NOMO-1 (cell line): ENCODE data around the gene CTDSP2.
"Not testable (repeated sequence)": the region's sequence is repeated elsewhere in the genome, so short reads cannot be mapped to it uniquely, and the experiment has no call there.

ENCODE experiments used
- DNase-seq, 2 experiments: peaks; one replicate each; lab custom pipeline; 2025; ENCODE audit not compliant: unreplicated experiment in 2 of 2; lab: John Stamatoyannopoulos, UW

The CTDSP2 gene

DNA sequence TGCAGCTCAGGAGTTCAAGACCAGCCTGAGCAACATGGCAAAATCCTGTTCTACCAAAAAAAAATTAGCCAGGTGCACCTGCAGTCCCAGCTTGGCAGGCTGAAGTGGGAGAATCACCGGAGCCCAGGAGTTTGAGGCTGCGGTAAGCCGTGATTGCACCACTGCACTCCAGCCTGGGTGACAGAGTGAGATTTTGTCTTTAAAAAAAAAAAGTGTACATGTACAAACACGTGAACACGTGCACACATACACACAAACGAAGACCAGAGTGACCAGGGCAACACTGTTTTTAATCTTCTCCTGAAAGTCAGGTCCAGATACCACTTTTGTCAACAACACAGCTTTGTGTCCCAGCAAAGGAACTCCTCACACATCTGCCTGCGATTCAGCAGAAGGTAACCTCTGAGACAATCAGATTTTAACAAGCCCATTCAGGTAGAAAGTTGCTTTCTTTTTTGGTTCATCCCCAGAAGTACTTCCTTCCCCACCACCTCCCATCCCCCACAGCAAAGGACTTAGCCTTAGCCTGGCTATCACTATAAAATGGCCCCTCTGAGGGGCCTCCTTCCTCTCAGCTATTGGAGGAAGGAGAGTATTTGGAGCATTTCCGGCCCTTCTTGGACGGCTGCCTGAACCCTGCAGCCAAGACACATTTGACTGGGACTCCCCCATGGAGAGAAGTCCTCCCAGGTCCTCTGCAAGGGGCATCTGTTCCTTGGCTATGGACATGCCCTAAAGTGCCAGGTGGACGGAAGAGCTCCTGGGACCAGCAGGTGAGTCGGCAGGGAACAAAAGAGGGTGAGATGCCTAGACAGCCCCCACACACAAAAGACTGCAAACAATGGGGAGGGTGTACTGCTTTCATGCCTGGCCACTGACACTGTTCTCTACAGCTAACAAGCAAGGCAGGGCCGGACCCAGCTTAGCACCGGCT, 9.8 kb downstream of the CTDSP2 start:
- peak; percentile 78 to 97 for DNase-seq

DNA sequence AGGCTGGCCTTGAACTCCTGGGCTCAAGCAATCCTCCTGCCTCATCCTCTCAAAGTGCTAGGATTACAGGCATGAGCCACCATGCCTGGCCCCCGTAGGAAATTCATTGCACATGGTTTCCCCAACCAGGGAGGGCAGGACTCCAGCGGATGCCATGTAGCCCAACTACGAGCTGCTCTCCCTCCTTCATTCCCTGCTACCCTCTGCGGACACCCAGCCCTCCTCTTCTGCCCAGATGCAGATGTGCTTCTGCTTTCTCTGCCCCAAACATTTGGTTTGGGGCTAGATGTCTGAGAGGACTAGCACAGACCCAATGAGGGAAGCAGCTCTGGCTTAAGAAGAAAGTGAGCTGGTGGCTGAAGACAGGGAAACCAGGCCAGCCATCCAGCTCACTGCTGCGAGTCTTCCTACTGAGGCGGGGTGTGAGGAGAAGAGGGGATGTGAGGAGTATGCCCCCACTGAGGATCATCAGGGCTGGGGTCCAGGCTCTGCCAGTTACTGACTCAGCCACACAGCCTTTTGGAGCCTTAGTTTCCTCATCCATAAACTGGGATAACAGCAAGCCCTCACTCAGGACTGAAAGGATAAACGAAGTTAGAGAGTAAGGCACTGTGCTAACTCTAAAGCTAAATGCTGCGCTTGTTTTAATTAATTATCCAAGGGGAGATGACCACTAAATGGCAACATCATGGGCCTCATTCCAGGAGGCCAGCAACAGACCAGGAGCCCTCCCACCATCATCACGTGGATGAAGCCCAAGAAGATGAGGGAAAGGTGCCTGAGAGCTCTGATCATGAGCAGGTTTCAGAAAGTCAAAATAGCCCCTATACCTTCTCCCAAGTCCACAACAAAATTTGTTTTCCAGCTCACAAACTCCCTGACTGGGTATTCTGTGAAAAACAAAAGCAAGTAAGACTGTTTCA, 10.9 kb downstream of the CTDSP2 start:
- peak; percentile 29 for DNase-seq

- no peak for DNase-seq
Observed at GRCh38 chr12:57834086-57834876, 12.2 kb downstream of the CTDSP2 start.

GRCh38 chr12:57833672-57834071, 12.9 kb downstream of the CTDSP2 start:
- DNase-seq: no peak

DNA sequence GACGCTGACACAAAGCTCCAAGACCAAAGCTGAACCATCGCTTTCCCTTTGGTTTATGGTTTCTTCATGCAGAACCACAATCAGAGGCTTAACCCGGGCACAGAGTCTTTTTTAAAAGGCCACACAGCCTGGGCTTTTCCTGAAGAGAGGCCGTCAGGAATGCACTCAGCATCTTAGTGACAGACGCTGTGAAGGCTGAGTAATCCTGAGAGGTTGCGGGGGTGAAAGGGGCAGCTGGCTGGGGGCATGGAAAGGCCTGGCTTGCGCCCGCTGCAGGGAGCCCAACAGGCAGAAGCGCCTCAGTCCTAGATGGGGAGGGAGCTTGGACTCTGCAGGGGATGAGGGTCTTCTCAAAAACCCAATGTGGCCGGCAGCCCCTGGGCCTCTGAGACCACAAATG, 13.6 kb downstream of the CTDSP2 start:
- DNase-seq: no peak

GRCh38 chr12:57830393-57830792, 16.1 kb downstream of the CTDSP2 start:
- no peak for DNase-seq

GRCh38 chr12:57829025-57829777, 17.3 kb downstream of the CTDSP2 start:
- DNase-seq: no peak

DNA sequence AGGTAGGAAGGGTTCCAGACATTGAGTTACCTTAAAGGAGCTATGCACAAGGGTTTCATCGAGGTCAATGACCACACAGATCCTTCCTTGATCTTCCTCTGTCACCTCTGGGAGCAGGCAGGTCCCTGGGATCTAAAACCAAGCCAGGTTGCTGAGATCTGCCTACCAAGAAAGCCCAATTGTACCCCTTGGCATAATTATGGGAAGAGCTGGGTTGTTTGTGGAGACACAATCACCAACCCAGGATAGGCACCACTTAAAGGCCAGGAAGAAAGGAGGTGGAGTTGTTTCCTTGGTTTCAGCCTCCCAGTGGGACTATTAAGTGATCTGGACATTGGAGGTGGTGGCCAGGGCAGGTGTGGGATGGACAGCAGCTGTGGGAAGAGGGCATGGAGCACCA, 19.6 kb downstream of the CTDSP2 start:
- no peak for DNase-seq

DNA sequence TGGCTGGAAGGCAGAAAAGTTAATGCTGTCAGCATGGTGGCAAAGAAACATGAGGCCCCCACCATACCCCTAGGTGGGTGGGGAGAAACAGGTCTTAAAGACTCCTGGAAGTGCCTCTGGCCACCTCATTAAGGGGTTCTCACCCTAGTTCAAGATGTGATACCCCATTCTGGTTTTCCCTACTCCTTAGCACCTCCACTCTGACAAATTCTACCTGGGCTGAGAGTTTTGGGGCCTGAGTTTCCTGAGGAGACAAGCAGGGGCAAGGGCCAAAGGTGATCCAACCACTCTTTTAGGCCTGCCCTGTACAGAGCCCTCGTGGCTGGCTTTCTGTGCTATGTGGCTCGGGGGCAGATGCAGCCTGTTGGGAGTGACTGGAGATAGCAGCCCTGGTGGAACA, 20.1 kb downstream of the CTDSP2 start:
- no peak for DNase-seq

- no peak for DNase-seq
Observed at GRCh38 chr12:57825451-57825850, 21.1 kb downstream of the CTDSP2 start.

DNA sequence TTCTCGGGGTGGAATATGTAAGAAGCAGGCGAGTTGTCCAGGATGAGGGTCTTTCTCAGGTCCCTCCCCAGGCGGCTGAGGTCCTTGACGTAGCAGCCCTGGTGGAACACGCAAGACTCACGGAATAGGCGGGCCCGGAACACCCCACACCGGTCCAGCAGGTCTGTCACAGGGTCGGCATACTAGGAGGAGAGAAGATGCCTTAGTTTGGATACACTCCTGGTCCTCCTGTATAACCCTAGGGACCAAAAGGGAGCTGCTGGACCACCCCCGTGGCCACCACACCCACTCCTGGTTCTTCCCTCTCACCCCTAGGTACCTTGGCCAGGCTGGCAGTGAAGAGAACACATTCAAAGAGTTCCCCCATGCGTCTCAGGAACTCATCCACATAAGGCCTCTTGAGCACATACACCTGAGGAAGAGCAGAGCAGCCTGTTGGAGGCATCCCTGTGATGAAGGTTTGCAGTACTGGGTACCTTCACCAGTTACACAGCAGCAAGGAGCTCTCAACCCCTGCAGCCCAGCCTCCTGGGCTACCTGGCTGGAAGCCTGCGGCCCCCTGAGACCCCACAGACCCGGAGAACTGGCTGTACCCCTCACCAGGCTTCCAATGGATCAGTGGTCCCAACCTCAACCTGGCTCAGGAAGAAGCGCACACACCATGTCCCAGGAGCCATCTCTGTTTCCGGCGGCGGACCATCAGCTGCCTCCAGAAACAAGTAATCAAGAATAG, 22.5 kb downstream of the CTDSP2 start:
- no peak for DNase-seq

- DNase-seq: no peak
Observed at GRCh38 chr12:57823131-57823907, 23.2 kb downstream of the CTDSP2 start.

DNA sequence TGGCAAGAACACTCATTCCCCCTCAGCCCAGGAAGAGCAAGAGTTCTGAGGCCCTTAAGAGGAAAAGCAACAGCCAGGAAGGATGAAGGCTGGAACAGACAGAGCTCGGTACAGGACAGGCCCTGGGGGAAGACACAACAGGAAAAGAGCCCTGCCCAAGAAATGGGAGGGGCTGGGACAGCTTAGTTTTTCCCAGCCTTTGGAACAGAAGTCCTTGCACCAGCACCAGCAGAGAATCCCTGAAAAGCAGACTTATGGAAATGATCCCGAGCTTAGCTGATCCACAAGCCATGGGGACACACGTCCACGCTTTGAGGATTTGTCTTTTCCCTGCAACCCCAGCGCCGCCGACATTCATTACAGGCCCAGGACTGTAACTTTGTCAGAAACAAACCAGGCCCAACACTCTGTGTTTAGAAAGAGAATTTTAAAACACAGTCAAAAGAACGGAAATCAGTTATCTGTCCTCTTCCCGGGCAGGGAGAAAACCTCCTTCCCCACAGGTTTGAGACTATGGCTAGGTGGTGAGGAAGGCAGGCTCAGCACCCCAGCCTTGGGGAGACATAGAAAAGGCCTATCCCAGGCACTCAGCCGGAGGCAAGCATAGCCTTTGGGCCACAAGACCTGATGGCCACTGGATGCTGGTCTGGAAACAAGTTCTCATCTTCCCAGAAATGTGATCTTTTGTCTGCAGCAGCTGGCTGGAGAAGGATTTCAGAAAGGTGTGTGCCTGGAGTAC, 24.0 kb downstream of the CTDSP2 start:
- no peak for DNase-seq

GRCh38 chr12:57821474-57822214, 24.9 kb downstream of the CTDSP2 start:
- DNase-seq: no peak

GRCh38 chr12:57821015-57821414, 25.5 kb downstream of the CTDSP2 start:
- not testable (repeated sequence) for DNase-seq

DNA sequence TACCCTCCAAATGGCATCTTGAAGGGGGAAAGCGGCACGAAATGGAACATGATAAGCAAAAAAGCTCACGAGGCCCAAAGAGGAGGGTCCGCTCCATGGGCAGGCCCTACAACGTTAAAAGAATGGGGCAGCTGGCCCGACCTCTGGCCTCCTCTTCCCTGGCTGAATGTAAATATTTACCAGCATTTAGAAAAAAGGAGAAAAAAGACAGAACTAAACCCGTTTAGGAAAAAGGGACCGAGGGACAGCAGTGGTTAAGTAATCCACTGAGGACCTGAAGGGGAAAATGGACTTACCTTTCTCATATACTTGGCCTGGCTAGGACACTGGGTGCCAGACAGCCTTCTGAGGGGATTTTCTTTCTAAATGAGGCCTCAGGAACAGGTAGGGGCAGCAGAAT, 26.4 kb downstream of the CTDSP2 start:
- not testable (repeated sequence) for DNase-seq

DNA sequence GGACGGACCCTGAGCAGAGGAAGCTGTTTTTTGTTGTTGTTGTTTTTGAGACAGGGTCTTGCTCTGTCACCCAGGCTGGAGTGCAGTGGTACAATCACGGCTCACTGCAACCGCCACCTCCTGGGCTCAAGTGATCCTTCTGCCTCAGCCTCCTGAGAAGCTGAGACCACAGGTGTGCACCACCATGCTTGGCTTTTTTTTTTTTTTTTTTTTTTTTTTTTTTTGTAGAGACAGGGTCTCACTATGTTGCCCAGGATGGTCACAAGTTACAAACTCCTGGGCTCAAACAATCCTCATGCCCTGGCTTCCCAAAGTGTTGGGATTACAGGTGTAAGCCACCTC, 28.6 kb downstream of the CTDSP2 start:
- DNase-seq: not testable (repeated sequence)
